SIG-M5 treated with dmso at 0.1 percent for 504 hours (cell line): ENCODE measurements around the gene CSNK1G2.

Source experiments
- DNase-seq: peaks from one replicate; lab custom pipeline; 2025; ENCODE audit not compliant: unreplicated experiment; lab: John Stamatoyannopoulos, UW

Gene CSNK1G2

GRCh38 chr19:1943661-1944087 is 2.7 kb downstream of the CSNK1G2 start:
- no peak for DNase-seq

GRCh38 chr19:1944088-1944915 is 3.3 kb downstream of the CSNK1G2 start:
- DNase-seq: no peak

GRCh38 chr19:1944916-1945561 is 4.1 kb downstream of the CSNK1G2 start:
- no peak for DNase-seq

GRCh38 chr19:1945899-1946298 is 4.9 kb downstream of the CSNK1G2 start:
- no peak for DNase-seq

- no peak for DNase-seq
Measured at GRCh38 chr19:1947651-1948209, 6.8 kb downstream of the CSNK1G2 start.

- no peak for DNase-seq
Measured at GRCh38 chr19:1949304-1950101, 8.5 kb downstream of the CSNK1G2 start.

- no peak for DNase-seq
Measured at GRCh38 chr19:1950640-1951039, 9.7 kb downstream of the CSNK1G2 start.

DNA sequence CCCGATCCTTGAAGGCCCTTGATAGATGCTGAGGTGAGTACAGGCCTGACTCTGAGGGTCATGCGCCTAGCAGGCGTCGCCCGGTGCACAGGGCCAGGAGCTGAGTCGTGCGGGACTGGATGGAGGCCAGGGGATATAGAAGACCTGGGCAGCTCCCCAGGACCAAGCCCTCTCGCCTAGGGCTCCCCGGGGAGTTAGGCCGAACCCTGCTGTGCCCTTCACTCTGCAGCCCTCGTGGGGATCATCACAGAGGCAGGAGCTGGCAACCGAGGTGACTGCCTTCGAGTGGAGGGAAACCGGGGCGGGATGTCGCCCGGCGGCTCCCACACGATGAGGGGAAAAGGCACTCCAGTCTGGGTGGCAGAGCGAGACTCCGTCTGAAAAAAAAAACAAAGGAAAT is 11.7 kb downstream of the CSNK1G2 start:
- no peak for DNase-seq

DNA sequence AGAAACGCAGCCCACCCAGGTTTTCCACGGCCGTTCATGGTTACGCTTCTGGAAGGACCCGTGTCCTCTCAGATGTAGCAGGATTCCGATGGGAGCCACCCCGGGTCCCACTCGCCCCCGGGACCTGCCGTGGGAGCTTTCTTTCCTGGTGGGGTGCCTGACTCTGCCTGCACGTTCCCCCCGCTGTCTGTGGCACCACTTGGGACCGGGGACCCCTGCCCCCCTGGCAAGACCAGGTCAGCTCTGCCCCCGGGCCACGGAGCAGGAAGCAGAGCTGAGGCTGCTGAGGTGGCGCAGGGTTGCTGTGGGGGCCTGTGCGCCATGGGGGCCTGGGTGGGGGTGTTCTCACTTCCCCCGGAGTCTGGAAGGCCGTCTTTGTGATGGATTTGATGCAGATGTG is 12.1 kb downstream of the CSNK1G2 start:
- no peak for DNase-seq

DNA sequence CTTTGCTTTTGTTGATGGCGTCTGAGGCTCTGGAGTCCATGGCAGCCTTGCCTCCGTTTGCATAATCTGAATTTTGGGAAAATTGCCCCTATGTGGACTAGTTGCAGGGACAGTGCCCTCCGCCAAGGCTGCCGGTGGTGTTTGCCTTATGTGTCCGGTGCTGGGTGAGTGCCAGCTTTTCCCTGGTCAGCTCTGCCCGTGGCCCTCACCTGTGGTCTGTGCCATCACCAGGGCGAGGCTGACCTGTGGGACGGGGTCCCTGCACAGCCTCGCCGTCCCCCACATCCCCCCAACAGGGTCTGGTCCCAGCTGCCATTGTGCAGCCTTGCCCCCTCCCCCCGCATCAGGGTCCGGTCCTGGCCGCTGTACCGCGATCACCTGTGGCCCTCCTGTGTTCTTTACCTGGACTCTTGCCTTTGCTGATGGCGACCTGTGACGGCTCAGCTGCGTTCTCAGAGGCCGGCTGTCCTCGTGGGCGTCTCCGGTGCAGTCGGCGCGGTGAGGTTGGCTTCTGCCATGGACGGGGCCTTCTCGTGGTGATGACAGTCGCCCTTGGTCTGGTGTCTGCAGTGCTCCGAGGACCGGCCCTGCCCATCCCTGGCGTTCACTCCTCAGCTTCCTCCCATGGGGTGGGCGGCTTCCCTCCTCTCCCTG is 12.6 kb downstream of the CSNK1G2 start:
- DNase-seq: no peak

DNA sequence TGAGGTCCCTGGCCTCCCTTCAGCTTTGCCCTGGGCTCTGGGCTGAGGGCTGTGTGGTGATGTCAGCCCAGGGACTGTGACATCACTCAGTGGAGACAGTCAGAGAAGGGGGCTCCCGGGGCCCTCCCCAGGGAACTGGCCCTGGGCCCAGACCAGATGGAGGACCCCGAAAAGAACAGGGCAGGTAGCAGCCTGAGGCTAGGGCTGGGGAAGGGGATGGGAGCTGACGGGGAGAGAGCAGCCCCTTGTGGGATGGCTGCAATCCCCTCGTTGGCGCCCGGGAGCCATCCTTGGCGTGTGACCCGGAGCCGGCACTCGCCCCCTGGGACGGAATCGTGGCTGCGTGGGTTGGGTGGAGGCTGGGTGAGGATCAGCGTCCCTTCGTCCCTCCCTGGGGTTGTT is 13.6 kb downstream of the CSNK1G2 start:
- no peak for DNase-seq

- no peak for DNase-seq
Measured at GRCh38 chr19:1955171-1956121, 14.5 kb downstream of the CSNK1G2 start.

DNA sequence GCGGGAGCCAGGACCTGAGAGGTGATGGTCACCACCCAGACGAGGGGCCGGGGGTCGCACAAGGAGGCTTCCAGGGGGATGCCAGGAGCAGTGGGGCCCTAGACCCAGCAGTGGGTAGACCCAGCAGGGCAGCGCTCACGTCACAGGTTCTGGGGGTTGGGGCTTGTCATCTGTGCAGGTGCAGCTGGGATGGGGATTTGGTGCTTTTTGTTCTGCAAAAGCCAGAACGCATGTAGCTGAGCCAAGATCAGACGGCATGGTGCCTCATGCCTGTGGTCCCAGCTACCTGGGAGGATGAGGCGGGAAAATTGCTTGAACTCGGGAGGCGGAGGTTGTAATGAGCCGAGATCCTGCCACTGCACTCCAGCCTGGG is 15.1 kb downstream of the CSNK1G2 start:
- DNase-seq: no peak

GRCh38 chr19:1956868-1957492 is 16.0 kb downstream of the CSNK1G2 start:
- no peak for DNase-seq

DNA sequence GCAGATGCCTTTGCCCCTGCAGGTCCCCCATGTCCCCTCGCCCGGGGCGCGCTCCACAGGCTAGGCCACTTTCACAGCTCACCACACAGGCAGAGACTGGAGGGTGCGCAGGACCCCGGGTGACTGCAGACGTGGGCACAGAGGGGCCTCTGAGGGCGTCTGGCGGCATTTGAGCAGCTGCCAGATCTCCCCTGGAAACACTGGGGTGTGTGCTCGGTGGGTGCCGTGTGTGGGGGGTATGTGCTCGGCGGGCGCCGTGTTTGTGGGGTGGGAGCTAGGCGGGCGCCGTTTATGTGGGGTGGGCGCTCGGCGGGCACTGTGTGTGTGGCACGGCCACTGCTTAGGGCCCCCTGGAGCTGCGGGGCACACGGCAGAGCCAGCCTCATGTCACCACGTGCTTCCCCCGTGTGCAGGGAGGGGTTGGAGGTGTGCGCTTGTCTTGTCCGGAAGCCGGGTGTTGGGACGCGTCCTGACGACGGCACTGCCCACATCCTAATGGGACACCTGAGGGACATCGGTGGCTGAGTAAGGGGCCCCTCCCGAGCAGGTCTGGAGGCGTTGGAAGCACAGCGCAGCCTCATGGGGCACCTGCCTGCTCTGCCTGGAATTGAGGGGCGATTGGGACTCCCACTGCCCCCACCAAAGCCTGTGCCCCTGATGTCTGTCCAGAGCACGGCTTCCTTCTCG is 16.7 kb downstream of the CSNK1G2 start:
- DNase-seq: no peak

DNA sequence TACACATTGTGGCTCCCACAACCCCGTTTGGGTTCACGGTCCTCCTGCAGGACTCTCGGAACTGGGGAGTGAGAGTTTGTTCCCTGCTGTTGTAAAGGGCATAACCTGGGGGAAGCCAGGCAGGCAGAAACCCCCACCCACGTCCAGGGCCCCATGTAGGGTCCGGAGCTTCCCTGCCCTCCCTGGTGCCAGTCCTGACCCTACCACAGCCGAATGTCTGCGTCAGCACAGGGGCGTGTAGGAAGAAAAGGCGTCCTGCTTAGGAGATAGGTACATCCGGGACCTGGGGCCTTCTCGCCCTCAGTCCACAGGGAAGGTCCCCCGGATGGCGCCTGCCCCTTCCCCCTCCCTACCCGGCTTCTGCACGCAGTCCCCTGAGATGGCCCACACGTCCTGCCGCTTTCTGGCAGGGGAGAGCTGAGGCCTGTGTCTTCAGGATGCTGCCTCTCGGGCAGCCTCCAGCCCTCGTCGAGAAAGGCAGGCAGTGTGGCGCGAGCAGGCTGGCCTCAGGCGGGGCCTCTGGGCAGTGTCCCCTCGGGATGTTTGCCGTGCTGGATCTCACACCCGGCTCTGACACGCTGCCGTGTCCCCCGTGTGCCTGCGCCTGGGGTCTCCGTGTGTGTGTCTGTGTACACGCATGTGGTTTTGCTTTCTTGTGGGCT is 19.1 kb downstream of the CSNK1G2 start:
- DNase-seq: no peak

DNA sequence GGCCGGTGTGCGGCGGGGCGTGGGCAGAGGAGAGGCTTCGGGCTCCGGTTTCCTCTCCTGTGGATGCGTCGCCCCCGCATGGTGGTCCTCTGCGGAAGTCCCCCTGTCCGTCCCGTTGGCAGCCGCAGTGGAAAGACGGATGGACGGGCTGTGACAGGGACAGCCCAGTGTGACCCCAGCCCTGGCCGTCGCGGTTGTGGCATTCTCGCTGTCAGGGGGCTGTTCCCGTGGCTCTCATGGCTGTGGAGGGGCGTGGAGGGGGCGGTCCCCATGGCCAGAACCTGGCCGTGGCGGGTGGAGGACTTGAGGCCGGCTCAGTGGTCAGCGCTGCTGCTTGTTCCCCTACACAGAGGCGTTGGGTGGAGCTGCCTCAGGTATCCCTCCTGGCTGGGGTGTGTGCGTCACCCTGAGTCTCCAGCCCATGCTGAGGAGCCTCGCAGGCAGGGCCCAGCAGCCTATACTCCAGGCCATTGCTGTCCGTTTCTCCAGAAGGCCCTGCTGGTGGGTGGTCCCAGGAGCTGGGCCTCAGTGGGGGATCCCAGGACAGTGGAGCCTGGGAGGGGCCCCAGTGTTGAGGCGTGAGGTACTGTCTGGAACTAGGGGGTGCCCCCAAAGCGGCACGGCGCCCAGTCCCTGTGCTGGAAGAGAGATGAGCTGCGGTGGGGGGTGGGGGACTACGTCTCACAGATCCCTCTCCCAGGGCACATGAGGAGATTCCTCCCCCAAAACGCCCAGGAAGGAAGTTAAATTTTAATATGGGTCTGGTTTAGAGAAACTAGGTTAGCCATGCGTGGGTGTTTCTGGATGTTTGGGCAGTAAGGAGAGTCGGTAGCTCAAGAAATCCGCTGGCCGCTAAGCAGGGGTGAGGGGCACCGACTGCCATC is 20.3 kb downstream of the CSNK1G2 start:
- DNase-seq: no peak
